KMS-11 (cell line): ENCODE data around the gene RSPRY1.

Experiments used
- H2AFZ ChIP-seq: fragments of 200-600 bp; sonication (generic); 2 replicates; pipeline ENCODE4 v1.6.1; 2016; ENCODE audit warnings: antibody characterized with exemption, mixed run types, low read depth
- H3K27ac ChIP-seq: fragments of 200-600 bp; sonication (generic); 2 replicates; pipeline ENCODE4 v1.6.1; 2016; ENCODE audit warnings: mild to moderate bottlenecking, mixed run types
- H3K27me3 ChIP-seq: fragments of 200-600 bp; sonication (generic); 2 replicates; pipeline ENCODE4 v1.6.1; 2017; ENCODE audit warnings: mild to moderate bottlenecking, low read depth, mixed run types, moderate library complexity; ENCODE audit not compliant: insufficient read depth
- H3K36me3 ChIP-seq: fragments of 200-600 bp; sonication (generic); 2 replicates; pipeline ENCODE4 v1.6.1; 2017; ENCODE audit warnings: mild to moderate bottlenecking, mixed run types; ENCODE audit not compliant: insufficient read depth
- H3K4me1 ChIP-seq: fragments of 200-600 bp; sonication (generic); 2 replicates; pipeline ENCODE4 v1.6.1; 2016; ENCODE audit warnings: mild to moderate bottlenecking, low read depth, mixed run types; ENCODE audit not compliant: poor library complexity, severe bottlenecking
- H3K4me2 ChIP-seq: fragments of 200-600 bp; sonication (generic); 2 replicates; pipeline ENCODE4 v1.7.0; 2016; ENCODE audit warnings: mild to moderate bottlenecking, mixed run types
- H3K4me3 ChIP-seq: fragments of 200-600 bp; sonication (generic); IDR thresholded peaks from 2 replicates; pipeline ENCODE4 v1.6.1; 2017; ENCODE audit warnings: low read depth, low read length, mixed read lengths; ENCODE audit not compliant: insufficient read depth
- H3K79me2 ChIP-seq: fragments of 200-600 bp; sonication (generic); 2 replicates; pipeline ENCODE4 v1.6.1; 2016; ENCODE audit warnings: low read depth, mixed run types; ENCODE audit not compliant: insufficient read depth
- H3K9ac ChIP-seq: fragments of 200-600 bp; sonication (generic); 2 replicates; pipeline ENCODE4 v1.6.1; 2016; ENCODE audit warnings: mild to moderate bottlenecking, mixed run types
- H4K20me1 ChIP-seq: fragments of 200-600 bp; sonication (generic); 2 replicates; pipeline ENCODE4 v1.6.1; 2016; ENCODE audit warnings: mild to moderate bottlenecking, mixed run types; ENCODE audit not compliant: insufficient read depth
- CTCF ChIP-seq: fragments of 200-600 bp; sonication (generic); conservative IDR thresholded peaks from 2 replicates; pipeline ENCODE4 v1.6.1; 2017; ENCODE audit warnings: low read depth, mild to moderate bottlenecking, antibody characterized with exemption, low read length, moderate library complexity, mixed read lengths

Gene RSPRY1

GRCh38 chr16:57167953-57168352, 18.2 kb upstream of the RSPRY1 start:
- Histone ChIP-seq H3K27ac (no peak overlapping the region), H3K9ac (no peak overlapping the region), H3K4me2 (no peak overlapping the region), H3K79me2 (no peaks in the 10 kb centered on the region), H4K20me1 (no peaks in the 10 kb centered on the region), H3K27me3 (no peaks in the 10 kb centered on the region), H3K4me3 (no peak overlapping the region), H3K4me1 (peaks cover 42% of the 10 kb centered on the region), H2AFZ (no peak overlapping the region), H3K36me3 (no peaks in the 10 kb centered on the region; the same call in 1 of the 2 replicates)
- TF ChIP-seq CTCF, result peak; percentile 58

- Histone ChIP-seq H4K20me1 (no peaks in the 10 kb centered on the region), H3K79me2 (no peaks in the 10 kb centered on the region), H3K27me3 (no peaks in the 10 kb centered on the region), H2AFZ (no peak overlapping the region), H3K9ac (no peak overlapping the region), H3K4me3 (no peak overlapping the region), H3K27ac (no peak overlapping the region), H3K4me2 (no peak overlapping the region), H3K4me1 (peaks cover 37% of the 10 kb centered on the region), H3K36me3 (no peaks in the 10 kb centered on the region)
- no peak for TF ChIP-seq CTCF
Observed at GRCh38 chr16:57169327-57169726, 16.8 kb upstream of the RSPRY1 start.

GRCh38 chr16:57172721-57173290, 13.3 kb upstream of the RSPRY1 start:
- Histone ChIP-seq H3K4me1 (peaks cover 6% of the 10 kb centered on the region), H3K4me3 (no peak overlapping the region), H3K4me2 (no peak overlapping the region), H3K9ac (no peak overlapping the region), H3K36me3 (no peaks in the 10 kb centered on the region), H3K79me2 (0 out of 2 replicates have a peak, but pooled peaks cover 4% of the 10 kb centered on the region), H3K27ac (no peak overlapping the region), H3K27me3 (no peaks in the 10 kb centered on the region), H2AFZ (no peak overlapping the region), H4K20me1 (no peaks in the 10 kb centered on the region)
- no peak for TF ChIP-seq CTCF

GRCh38 chr16:57175896-57176295, 10.2 kb upstream of the RSPRY1 start:
- H2AFZ ChIP-seq, result no peak overlapping the region
- TF ChIP-seq CTCF, result no peak
- no peaks in the 10 kb centered on the region for H4K20me1 ChIP-seq
- H3K79me2 ChIP-seq, result peaks cover 13% of the 10 kb centered on the region; the same call in 1 of the 2 replicates
- no peaks in the 10 kb centered on the region for H3K27me3 ChIP-seq
- H3K4me1 ChIP-seq, result no peaks in the 10 kb centered on the region
- H3K27ac ChIP-seq, result no peak overlapping the region
- no peak overlapping the region for H3K9ac ChIP-seq
- H3K4me2 ChIP-seq, result no peak overlapping the region
- no peaks in the 10 kb centered on the region for H3K36me3 ChIP-seq
- H3K4me3 ChIP-seq, result no peak overlapping the region
